Esophagus squamous epithelium (tissue), 4 donors: Measurements from ENCODE around the gene DUSP19.

ENCODE experiments used
- CTCF ChIP-seq, 6 experiments: fragments of 450-650 bp in 4 of 6; fragments of 200-600 bp in 2 of 6; sonication (generic) in 2 of 6; IDR thresholded peaks; one replicate each; pipeline ENCODE4 v1.5.1; 2016 to 2019; ENCODE audit warnings: antibody characterized with exemption in 6 of 6, mild to moderate bottlenecking in 4 of 6, moderate library complexity in 4 of 6
- POLR2A ChIP-seq, 4 donors: fragments of 450-650 bp; IDR thresholded peaks; one replicate each; pipeline ENCODE4 v1.6.1; 2017; ENCODE audit warnings: antibody characterized with exemption in 4 of 4, mild to moderate bottlenecking in 4 of 4, moderate library complexity in 3 of 4

- TF ChIP-seq CTCF (IDR thresholded peaks at IDR 0.05) (no peak), POLR2A (IDR thresholded peaks at IDR 0.05) (no peak)
These were observed 434 bp upstream of the DUSP19 start for GRCh38 chr2:183078163-183078463.
